ENCODE results near the gene CXXC1.

CXXC1 gene

GRCh38 chr18:50283469-50284209, 3.9 kb downstream of the CXXC1 start:
- TF ChIP-seq, protein P1, sequence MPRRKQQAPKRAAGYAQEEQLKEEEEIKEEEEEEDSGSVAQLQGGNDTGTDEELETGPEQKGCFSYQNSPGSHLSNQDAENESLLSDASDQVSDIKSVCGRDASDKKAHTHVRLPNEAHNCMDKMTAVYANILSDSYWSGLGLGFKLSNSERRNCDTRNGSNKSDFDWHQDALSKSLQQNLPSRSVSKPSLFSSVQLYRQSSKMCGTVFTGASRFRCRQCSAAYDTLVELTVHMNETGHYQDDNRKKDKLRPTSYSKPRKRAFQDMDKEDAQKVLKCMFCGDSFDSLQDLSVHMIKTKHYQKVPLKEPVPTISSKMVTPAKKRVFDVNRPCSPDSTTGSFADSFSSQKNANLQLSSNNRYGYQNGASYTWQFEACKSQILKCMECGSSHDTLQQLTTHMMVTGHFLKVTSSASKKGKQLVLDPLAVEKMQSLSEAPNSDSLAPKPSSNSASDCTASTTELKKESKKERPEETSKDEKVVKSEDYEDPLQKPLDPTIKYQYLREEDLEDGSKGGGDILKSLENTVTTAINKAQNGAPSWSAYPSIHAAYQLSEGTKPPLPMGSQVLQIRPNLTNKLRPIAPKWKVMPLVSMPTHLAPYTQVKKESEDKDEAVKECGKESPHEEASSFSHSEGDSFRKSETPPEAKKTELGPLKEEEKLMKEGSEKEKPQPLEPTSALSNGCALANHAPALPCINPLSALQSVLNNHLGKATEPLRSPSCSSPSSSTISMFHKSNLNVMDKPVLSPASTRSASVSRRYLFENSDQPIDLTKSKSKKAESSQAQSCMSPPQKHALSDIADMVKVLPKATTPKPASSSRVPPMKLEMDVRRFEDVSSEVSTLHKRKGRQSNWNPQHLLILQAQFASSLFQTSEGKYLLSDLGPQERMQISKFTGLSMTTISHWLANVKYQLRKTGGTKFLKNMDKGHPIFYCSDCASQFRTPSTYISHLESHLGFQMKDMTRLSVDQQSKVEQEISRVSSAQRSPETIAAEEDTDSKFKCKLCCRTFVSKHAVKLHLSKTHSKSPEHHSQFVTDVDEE (CRISPR knock-in tag; IDR thresholded peaks at IDR 0.05) = no peak
- TF ChIP-seq ARNTL (CRISPR knock-in tag; IDR thresholded peaks at IDR 0.05; ENCODE audit: borderline replicate concordance, low read depth) (no peak), RARB (CRISPR knock-in tag; IDR thresholded peaks at IDR 0.05) (no peak), ZFP3 (CRISPR knock-in tag; IDR thresholded peaks at IDR 0.05) (no peak), CREB5 (CRISPR knock-in tag; IDR thresholded peaks at IDR 0.05; ENCODE audit: low read depth) (no peak), ISL1 (CRISPR knock-in tag; IDR thresholded peaks at IDR 0.05) (no peak)
- TF ChIP-seq, protein P2, sequence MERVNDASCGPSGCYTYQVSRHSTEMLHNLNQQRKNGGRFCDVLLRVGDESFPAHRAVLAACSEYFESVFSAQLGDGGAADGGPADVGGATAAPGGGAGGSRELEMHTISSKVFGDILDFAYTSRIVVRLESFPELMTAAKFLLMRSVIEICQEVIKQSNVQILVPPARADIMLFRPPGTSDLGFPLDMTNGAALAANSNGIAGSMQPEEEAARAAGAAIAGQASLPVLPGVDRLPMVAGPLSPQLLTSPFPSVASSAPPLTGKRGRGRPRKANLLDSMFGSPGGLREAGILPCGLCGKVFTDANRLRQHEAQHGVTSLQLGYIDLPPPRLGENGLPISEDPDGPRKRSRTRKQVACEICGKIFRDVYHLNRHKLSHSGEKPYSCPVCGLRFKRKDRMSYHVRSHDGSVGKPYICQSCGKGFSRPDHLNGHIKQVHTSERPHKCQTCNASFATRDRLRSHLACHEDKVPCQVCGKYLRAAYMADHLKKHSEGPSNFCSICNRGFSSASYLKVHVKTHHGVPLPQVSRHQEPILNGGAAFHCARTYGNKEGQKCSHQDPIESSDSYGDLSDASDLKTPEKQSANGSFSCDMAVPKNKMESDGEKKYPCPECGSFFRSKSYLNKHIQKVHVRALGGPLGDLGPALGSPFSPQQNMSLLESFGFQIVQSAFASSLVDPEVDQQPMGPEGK (CRISPR knock-in tag; IDR thresholded peaks at IDR 0.05; ENCODE audit: borderline replicate concordance) = no peak
- ATAC-seq = no peak

- ATAC-seq = no peak
These were observed 4.8 kb downstream of the CXXC1 start for GRCh38 chr18:50282521-50283335.

DNA sequence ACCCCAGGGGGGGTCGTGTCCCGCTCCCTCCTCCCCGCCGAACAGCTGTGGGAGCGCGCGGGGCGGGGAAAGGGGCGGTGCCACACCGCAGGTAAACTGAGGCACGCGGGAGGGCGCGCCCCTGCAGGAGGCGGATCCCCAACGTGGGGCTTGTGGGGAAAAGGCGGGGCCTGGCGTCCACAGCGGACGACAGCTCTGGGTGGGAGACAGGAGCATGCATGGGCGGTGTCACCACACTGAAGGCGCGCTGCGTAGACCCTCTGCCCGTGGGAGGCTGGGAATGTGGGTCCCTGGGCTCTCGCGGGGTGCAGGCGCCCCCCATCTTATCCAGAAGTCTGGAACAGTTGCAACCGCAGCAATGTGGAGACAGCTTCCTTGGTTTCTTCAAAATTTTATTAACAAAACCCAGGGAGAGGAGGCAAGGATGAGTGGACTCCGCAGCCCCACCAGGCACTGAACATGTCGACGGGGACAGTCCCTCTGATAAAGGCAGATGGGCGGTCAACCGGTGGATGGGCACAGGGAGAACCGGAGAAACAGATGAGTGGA, 5.4 kb downstream of the CXXC1 start:
- ATAC-seq = no peak
- no peak for TF ChIP-seq TOX (CRISPR knock-in tag; IDR thresholded peaks at IDR 0.05; ENCODE audit: borderline replicate concordance)

More at GRCh38 chr18:50282521-50283335, 4.8 kb downstream of the CXXC1 start:
- no peak for TF ChIP-seq SNAI2 (CRISPR knock-in tag; IDR thresholded peaks at IDR 0.05)
- TF ChIP-seq BACH2 (CRISPR knock-in tag; IDR thresholded peaks at IDR 0.05; ENCODE audit: borderline replicate concordance) = no peak
- no peak for TF ChIP-seq OSR1 (CRISPR knock-in tag; IDR thresholded peaks at IDR 0.05)
- no peak for TF ChIP-seq CREB5 (CRISPR knock-in tag; IDR thresholded peaks at IDR 0.05; ENCODE audit: low read depth)
- no peak for TF ChIP-seq ARNTL (CRISPR knock-in tag; IDR thresholded peaks at IDR 0.05; ENCODE audit: borderline replicate concordance, low read depth)
- TF ChIP-seq TCF4 (CRISPR knock-in tag; IDR thresholded peaks at IDR 0.05; ENCODE audit: borderline replicate concordance) = no peak
- TF ChIP-seq, protein P1 (CRISPR knock-in tag; IDR thresholded peaks at IDR 0.05) = no peak
- no peak for TF ChIP-seq ZC3H10 (CRISPR knock-in tag; IDR thresholded peaks at IDR 0.05)

Measured in SK-N-SH treated with all-trans-retinoic acid at 6 μM for 48 hours (cell line).